OCI-LY7 (cell line): ENCODE results near the gene DLGAP4. TPM values are rescaled to one million over a fixed set of nuclear protein-coding genes. Genes with fewer than 3 reads are reported as not detected.

Experiments
- BruUV-seq: library from RNA; stranded (reverse); fragments of 400-500 nt; replicated peaks from 2 replicates; lab custom pipeline; 2021; lab: Mats Ljungman, UMichigan
- CTCF ChIA-PET: fragments of 300-600 bp; sonication (Branson Sonifier 250); formaldehyde crosslinking; loops from one replicate; lab custom pipeline; 2022; ENCODE audit warnings: antibody characterized with exemption; ENCODE audit not compliant: unreplicated experiment; lab: Charles Lee
- POLR2A ChIA-PET: fragments of 300-600 bp; sonication (Branson Sonifier 250); formaldehyde crosslinking; loops from one replicate; lab custom pipeline; 2022; ENCODE audit warnings: antibody characterized with exemption; lab: Charles Lee
- DNase-seq: peaks from one replicate; pipeline ENCODE4 v3.0.0-alpha.2; 2015; ENCODE audit warnings: low spot score
- H2AFZ ChIP-seq: fragments of 200-600 bp; sonication (generic), shearing (Covaris generic); 2 replicates; pipeline ENCODE4 v1.6.1; 2014; ENCODE audit warnings: mild to moderate bottlenecking, antibody characterized with exemption, low read length, moderate library complexity
- H3K27ac ChIP-seq: fragments of 200-600 bp; sonication (generic); 2 replicates; pipeline ENCODE4 v1.5.1; 2014; ENCODE audit warnings: mixed run types, low read depth, mild to moderate bottlenecking, moderate library complexity, low read length, inconsistent platforms; ENCODE audit not compliant: poor library complexity, severe bottlenecking
- H3K36me3 ChIP-seq: fragments of 200-600 bp; sonication (generic); 2 replicates; pipeline ENCODE4 v1.6.1; 2014; ENCODE audit warnings: mild to moderate bottlenecking, antibody characterized with exemption, low read length, moderate library complexity, mixed read lengths; ENCODE audit not compliant: insufficient read depth
- H3K4me1 ChIP-seq: fragments of 200-600 bp; sonication (generic); 2 replicates; pipeline ENCODE4 v1.5.1; 2014; ENCODE audit warnings: mild to moderate bottlenecking, low read length; ENCODE audit not compliant: insufficient read depth, poor library complexity, severe bottlenecking
- H3K4me2 ChIP-seq: fragments of 200-600 bp; sonication (generic); 2 replicates; pipeline ENCODE4 v1.6.1; 2014; ENCODE audit warnings: mild to moderate bottlenecking, low read length
- H3K4me3 ChIP-seq: fragments of 200-600 bp; sonication (generic); 2 replicates; pipeline ENCODE4 v1.5.1; 2014; ENCODE audit warnings: mild to moderate bottlenecking, low read depth, low read length; ENCODE audit not compliant: poor library complexity, severe bottlenecking
- H3K79me2 ChIP-seq: fragments of 200-600 bp; sonication (generic); 2 replicates; pipeline ENCODE4 v1.6.1; 2016; ENCODE audit warnings: low read depth, mild to moderate bottlenecking, low read length, moderate library complexity, mixed read lengths; ENCODE audit not compliant: insufficient read depth
- H3K9me2 ChIP-seq: fragments of 200-600 bp; sonication (generic); 2 replicates; pipeline ENCODE4 v1.6.1; 2016; ENCODE audit warnings: mild to moderate bottlenecking, low read length, mixed read lengths; ENCODE audit not compliant: insufficient read depth
- H3K9me3 ChIP-seq: fragments of 200-600 bp; sonication (generic); 2 replicates; pipeline ENCODE4 v1.6.1; 2014; ENCODE audit warnings: mild to moderate bottlenecking, mixed run types, low read length, mixed read lengths
- H4K20me1 ChIP-seq: fragments of 200-600 bp; sonication (generic); 2 replicates; pipeline ENCODE4 v1.6.1; 2014; ENCODE audit warnings: mild to moderate bottlenecking, antibody characterized with exemption, low read length, moderate library complexity, mixed read lengths; ENCODE audit not compliant: insufficient read depth
- EZH2phosphoT487 ChIP-seq: fragments of 200-600 bp; sonication (generic); IDR thresholded peaks from 2 replicates; pipeline ENCODE4 v1.6.1; 2018; ENCODE audit warnings: low read depth, borderline replicate concordance, mild to moderate bottlenecking, mixed run types, antibody characterized with exemption, low read length, moderate library complexity, mixed read lengths
- intact Hi-C: fragments of 100-400 bp; cut with micrococcal nuclease; formaldehyde crosslinking; loops from one replicate; pipeline ENCODE4 v1.10.0; 2022; ENCODE audit not compliant: unreplicated experiment
- total RNA-seq, 2 experiments: library from RNA; depleted of rRNA in 1 of 2; stranded (reverse); fragments of >200 nt in 1 of 2; shearing (Covaris generic) in 1 of 2; gene quantifications; 2 replicates each; pipeline ENCODE4 v1.2.3, GENCODE V29; 2014 to 2022
- TF ChIP-seq, protein P1 (sequence below): fragments of 200-600 bp; sonication (generic); conservative IDR thresholded peaks from 2 replicates; pipeline ENCODE4 v1.5.1; 2014; ENCODE audit warnings: mild to moderate bottlenecking, antibody characterized with exemption, low read length, moderate library complexity, mixed read lengths

DLGAP4 gene
- total RNA-seq, 2 experiments from 2014 or later = 7.7 to 41.6 TPM

DNA sequence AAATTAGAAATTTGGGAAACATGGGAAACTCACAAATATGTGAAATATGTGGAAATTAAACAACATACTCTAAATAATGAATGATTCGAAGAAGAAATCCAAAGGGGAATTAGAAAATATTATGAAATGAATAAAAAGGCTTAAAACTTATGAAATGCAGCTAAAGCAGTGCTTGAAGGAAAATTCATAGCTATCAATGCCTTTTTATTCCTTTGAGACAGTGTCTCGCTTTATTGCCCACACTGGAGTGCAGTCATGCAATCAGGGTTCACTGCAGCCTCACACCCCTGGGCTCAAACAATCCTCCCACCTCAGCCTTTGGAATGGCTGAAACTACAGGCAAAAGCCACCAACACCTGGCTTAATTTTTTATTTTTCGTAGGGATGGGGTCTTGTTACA is 259.4 kb downstream of the DLGAP4 start:
- Histone ChIP-seq H3K4me3 (no peak overlapping the region), H3K9me2 (no peaks in the 10 kb centered on the region), H3K9me3 (peaks cover 6% of the 10 kb centered on the region; the same call in 1 of the 2 replicates), H4K20me1 (no peaks in the 10 kb centered on the region), H2AFZ (no peak overlapping the region), H3K4me1 (no peaks in the 10 kb centered on the region), H3K4me2 (no peak overlapping the region), H3K36me3 (peaks cover 7% of the 10 kb centered on the region; the same call in 1 of the 2 replicates), H3K79me2 (no peaks in the 10 kb centered on the region), H3K27ac (no peak overlapping the region)
- intact Hi-C loops = no loop called here
- TF ChIP-seq EZH2phosphoT487 = no peak
- TF ChIP-seq, protein P1, sequence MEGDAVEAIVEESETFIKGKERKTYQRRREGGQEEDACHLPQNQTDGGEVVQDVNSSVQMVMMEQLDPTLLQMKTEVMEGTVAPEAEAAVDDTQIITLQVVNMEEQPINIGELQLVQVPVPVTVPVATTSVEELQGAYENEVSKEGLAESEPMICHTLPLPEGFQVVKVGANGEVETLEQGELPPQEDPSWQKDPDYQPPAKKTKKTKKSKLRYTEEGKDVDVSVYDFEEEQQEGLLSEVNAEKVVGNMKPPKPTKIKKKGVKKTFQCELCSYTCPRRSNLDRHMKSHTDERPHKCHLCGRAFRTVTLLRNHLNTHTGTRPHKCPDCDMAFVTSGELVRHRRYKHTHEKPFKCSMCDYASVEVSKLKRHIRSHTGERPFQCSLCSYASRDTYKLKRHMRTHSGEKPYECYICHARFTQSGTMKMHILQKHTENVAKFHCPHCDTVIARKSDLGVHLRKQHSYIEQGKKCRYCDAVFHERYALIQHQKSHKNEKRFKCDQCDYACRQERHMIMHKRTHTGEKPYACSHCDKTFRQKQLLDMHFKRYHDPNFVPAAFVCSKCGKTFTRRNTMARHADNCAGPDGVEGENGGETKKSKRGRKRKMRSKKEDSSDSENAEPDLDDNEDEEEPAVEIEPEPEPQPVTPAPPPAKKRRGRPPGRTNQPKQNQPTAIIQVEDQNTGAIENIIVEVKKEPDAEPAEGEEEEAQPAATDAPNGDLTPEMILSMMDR = no peak
- ChIA-PET POLR2A (no interaction called here), CTCF (no interaction called here)
- BruUV-seq = no TSS peak
- DNase-seq = no peak

DNA sequence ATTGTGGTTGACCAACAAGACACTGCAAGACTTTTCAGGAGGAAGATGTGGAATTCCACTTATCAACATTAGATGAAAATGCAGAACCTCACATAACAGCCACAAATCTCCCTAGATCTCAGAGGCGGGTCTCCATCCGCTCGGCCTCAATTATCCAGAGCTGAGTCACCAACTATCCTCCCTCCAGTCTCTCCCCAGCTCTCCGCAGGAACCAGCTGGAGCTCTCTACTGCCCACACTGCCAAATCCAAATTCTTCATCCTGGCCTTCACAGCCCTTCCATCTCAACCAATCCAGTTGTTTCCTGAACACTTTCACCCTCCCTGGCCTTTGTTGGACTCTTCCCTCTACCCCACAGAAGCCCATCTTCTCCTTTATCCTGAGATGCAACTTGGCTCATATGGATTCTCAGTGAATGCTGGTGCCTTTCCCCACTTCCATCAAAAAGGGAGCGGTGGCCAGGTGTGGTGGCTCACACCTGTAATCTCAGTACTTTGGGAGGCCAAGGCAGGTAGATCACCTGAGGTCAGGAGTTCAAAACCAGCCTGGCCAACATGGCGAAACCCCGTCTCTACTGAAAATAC is 263.8 kb downstream of the DLGAP4 start:
- BruUV-seq = no TSS peak
- Histone ChIP-seq H3K9me2 (no peaks in the 10 kb centered on the region), H3K36me3 (peaks cover 6% of the 10 kb centered on the region; the same call in 1 of the 2 replicates), H3K9me3 (peaks cover 6% of the 10 kb centered on the region; the same call in 1 of the 2 replicates), H3K4me2 (no peak overlapping the region), H2AFZ (no peak overlapping the region), H3K4me3 (no peak overlapping the region), H3K4me1 (peaks cover 19% of the 10 kb centered on the region), H3K79me2 (peaks cover 12% of the 10 kb centered on the region), H4K20me1 (no peaks in the 10 kb centered on the region), H3K27ac (no peak overlapping the region)
- TF ChIP-seq, protein P1 = no peak
- no peak for TF ChIP-seq EZH2phosphoT487
- POLR2A ChIA-PET = interaction anchor here (1.3 kb wide), 1 partner anchor 15 kb away, joined by 3 read pairs; no protein-coding TSS in a partner anchor
- intact Hi-C loops = loop anchor here (5.0 kb wide), 1 partner anchor 108 kb away; no protein-coding TSS in a partner anchor
- CTCF ChIA-PET = no interaction called here
- DNase-seq = no peak
